Mesenchymal stem cell (in vitro differentiated cells and primary cell): ENCODE measurements around the gene FAM72B.
A peak's percentile ranks its signal among the peaks of the same experiment; 100 is the strongest.
"Not testable (repeated sequence)": the region's sequence is repeated elsewhere in the genome, so short reads cannot be mapped to it uniquely, and the experiment has no call there.

Experiments
- DNase-seq: peaks from one replicate; pipeline ENCODE4 v3.0.0-alpha.2; 2013
- H2AFZ ChIP-seq: one replicate; pipeline ENCODE4 v1.6.1; 2013; ENCODE audit warnings: low read depth, mild to moderate bottlenecking, control low read depth, inconsistent platforms, low read length, moderate library complexity
- H2AK5ac ChIP-seq: 2 replicates; pipeline ENCODE4 v1.6.1; 2013; ENCODE audit warnings: low read length, moderate library complexity, mild to moderate bottlenecking, inconsistent platforms; ENCODE audit not compliant: severe bottlenecking
- H2BK120ac ChIP-seq: one replicate; pipeline ENCODE4 v1.6.1; 2013; ENCODE audit warnings: low read depth, mild to moderate bottlenecking, inconsistent platforms, low read length, moderate library complexity
- H2BK12ac ChIP-seq, 2 experiments: one replicate each; pipeline ENCODE4 v1.6.1; 2013; ENCODE audit warnings: inconsistent platforms in 2 of 2, low read length in 2 of 2, mild to moderate bottlenecking in 2 of 2, moderate library complexity in 2 of 2, control low read depth in 1 of 2
- H2BK15ac ChIP-seq: one replicate; pipeline ENCODE4 v1.6.1; 2013; ENCODE audit warnings: mild to moderate bottlenecking, low read depth, inconsistent platforms; ENCODE audit not compliant: poor library complexity, severe bottlenecking
- H2BK5ac ChIP-seq: 2 replicates; pipeline ENCODE4 v1.6.1; 2013; ENCODE audit warnings: low read depth, mild to moderate bottlenecking, low read length, control low read depth, inconsistent platforms; ENCODE audit not compliant: poor library complexity, severe bottlenecking
- H3K14ac ChIP-seq, 2 experiments: one replicate each; pipeline ENCODE4 v1.6.1; 2013; ENCODE audit warnings: inconsistent platforms in 2 of 2, low read length in 2 of 2, control low read depth in 1 of 2, mild to moderate bottlenecking in 1 of 2, moderate library complexity in 1 of 2
- H3K18ac ChIP-seq, 2 experiments: one replicate each; pipeline ENCODE4 v1.6.1; 2013; ENCODE audit warnings: inconsistent platforms in 2 of 2, low read length in 2 of 2, control low read depth in 1 of 2, low read depth in 1 of 2, mild to moderate bottlenecking in 1 of 2
- H3K23ac ChIP-seq, 2 experiments: one replicate each; pipeline ENCODE4 v1.6.1; 2013; ENCODE audit warnings: inconsistent platforms in 2 of 2, low read length in 2 of 2, mild to moderate bottlenecking in 2 of 2, moderate library complexity in 2 of 2, control low read depth in 1 of 2
- H3K27ac ChIP-seq: 2 replicates; pipeline ENCODE4 v1.5.1; 2013; ENCODE audit warnings: mild to moderate bottlenecking, moderate library complexity, low read length, control low read depth, inconsistent platforms; ENCODE audit not compliant: poor library complexity, severe bottlenecking
- H3K27me3 ChIP-seq, 2 experiments: 2 replicates each; pipeline versions ENCODE4 v1.6.1 to v1.7.0; 2013; ENCODE audit warnings: low read length in 2 of 2, mild to moderate bottlenecking in 2 of 2, moderate library complexity in 2 of 2, control low read depth in 1 of 2, inconsistent platforms in 1 of 2; ENCODE audit not compliant: control insufficient read depth in 1 of 2, insufficient read depth in 1 of 2
- H3K36me3 ChIP-seq, 2 experiments: 2 replicates each; pipeline versions ENCODE4 v1.6.1 to v1.7.0; 2013; ENCODE audit warnings: low read length in 2 of 2, control low read depth in 1 of 2, inconsistent platforms in 1 of 2, low read depth in 1 of 2, mild to moderate bottlenecking in 1 of 2; ENCODE audit not compliant: insufficient read depth in 2 of 2, control insufficient read depth in 1 of 2
- H3K4ac ChIP-seq, 2 experiments: one replicate each; pipeline ENCODE4 v1.6.1; 2013; ENCODE audit warnings: inconsistent platforms in 2 of 2, low read length in 2 of 2, mild to moderate bottlenecking in 2 of 2, moderate library complexity in 2 of 2, control low read depth in 1 of 2, low read depth in 1 of 2
- H3K4me1 ChIP-seq: 2 replicates; pipeline ENCODE4 v1.6.1; 2013; ENCODE audit warnings: low read depth, low read length, control low read depth; ENCODE audit not compliant: control insufficient read depth, insufficient read depth
- H3K4me2 ChIP-seq: 2 replicates; pipeline ENCODE4 v1.6.1; 2013; ENCODE audit warnings: low read length, mild to moderate bottlenecking, inconsistent platforms; ENCODE audit not compliant: poor library complexity, severe bottlenecking
- H3K4me3 ChIP-seq, 2 experiments: 2 replicates each; pipeline versions ENCODE4 v1.5.1 to v1.7.0; 2013; ENCODE audit warnings: low read length in 2 of 2, mild to moderate bottlenecking in 2 of 2, control low read depth in 1 of 2, low read depth in 1 of 2; ENCODE audit not compliant: insufficient read depth in 1 of 2
- H3K79me1 ChIP-seq: replicated peaks from 2 replicates; pipeline ENCODE4 v1.6.1; 2013; ENCODE audit warnings: mild to moderate bottlenecking, control low read depth, low read length, inconsistent platforms; ENCODE audit not compliant: poor library complexity, severe bottlenecking
- H3K9ac ChIP-seq: 2 replicates; pipeline ENCODE4 v1.7.0; 2013; ENCODE audit warnings: mild to moderate bottlenecking, low read length, moderate library complexity
- H3K9me3 ChIP-seq: 2 replicates; pipeline ENCODE4 v1.7.0; 2013; ENCODE audit warnings: mild to moderate bottlenecking, low read length; ENCODE audit not compliant: control insufficient read depth
- H4K8ac ChIP-seq: one replicate; pipeline ENCODE4 v1.6.1; 2013; ENCODE audit warnings: inconsistent platforms, mild to moderate bottlenecking, low read length, moderate library complexity
- H4K91ac ChIP-seq: one replicate; pipeline ENCODE4 v1.6.1; 2013; ENCODE audit warnings: mild to moderate bottlenecking, low read length, inconsistent platforms
- WGBS: methylation state at CpG from one replicate; pipeline ENCODE4 v1.1.7; 2013; ENCODE audit warnings: mixed read lengths; 5-methylcytosine and 5-hydroxymethylcytosine counted together

The FAM72B gene

GRCh38 chr1:121176649-121177048 is 7.5 kb downstream of the FAM72B start:
- H2BK15ac ChIP-seq, H3K4me1 ChIP-seq, H3K4me2 ChIP-seq, H3K18ac ChIP-seq, H2AK5ac ChIP-seq, H2BK5ac ChIP-seq, H2BK12ac ChIP-seq, H3K14ac ChIP-seq, H2AFZ ChIP-seq, H3K36me3 ChIP-seq, H4K91ac ChIP-seq, H3K4me3 ChIP-seq, H3K27ac ChIP-seq, H3K9me3 ChIP-seq, H3K4ac ChIP-seq, H3K9ac ChIP-seq, H3K23ac ChIP-seq, H3K27me3 ChIP-seq, H4K8ac ChIP-seq, H2BK120ac ChIP-seq, DNase-seq, H3K79me1 ChIP-seq: not testable (repeated sequence)
- WGBS = 100% methylated on average over 2 of the region's 2 CpGs

GRCh38 chr1:121168152-121168668 is 15.9 kb downstream of the FAM72B start:
- H3K79me1 ChIP-seq, H3K27me3 ChIP-seq, H4K8ac ChIP-seq, H3K9me3 ChIP-seq, H3K4me1 ChIP-seq, H3K4me2 ChIP-seq, H3K18ac ChIP-seq, H2BK12ac ChIP-seq, H4K91ac ChIP-seq, H2BK15ac ChIP-seq, H2BK5ac ChIP-seq, H2BK120ac ChIP-seq, H3K27ac ChIP-seq, H3K9ac ChIP-seq, DNase-seq, H3K36me3 ChIP-seq, H2AK5ac ChIP-seq, H3K4ac ChIP-seq, H3K23ac ChIP-seq, H3K14ac ChIP-seq, H2AFZ ChIP-seq, H3K4me3 ChIP-seq: not testable (repeated sequence)
- WGBS = no CpG with 5 or more reads among the region's 3 CpGs

GRCh38 chr1:121167225-121167738 is 16.9 kb downstream of the FAM72B start:
- not testable (repeated sequence) for H3K9ac ChIP-seq, H3K14ac ChIP-seq, H3K79me1 ChIP-seq, H4K91ac ChIP-seq, H2BK12ac ChIP-seq, H3K27me3 ChIP-seq, H2AFZ ChIP-seq, H3K36me3 ChIP-seq, H3K4me1 ChIP-seq, H4K8ac ChIP-seq, H3K23ac ChIP-seq, H2BK5ac ChIP-seq, H3K18ac ChIP-seq, H2BK120ac ChIP-seq, H2BK15ac ChIP-seq, H3K9me3 ChIP-seq, H3K27ac ChIP-seq, H3K4me3 ChIP-seq, H3K4me2 ChIP-seq, H3K4ac ChIP-seq, DNase-seq, H2AK5ac ChIP-seq
- WGBS = 67% methylated on average over 1 of the region's 2 CpGs

DNA sequence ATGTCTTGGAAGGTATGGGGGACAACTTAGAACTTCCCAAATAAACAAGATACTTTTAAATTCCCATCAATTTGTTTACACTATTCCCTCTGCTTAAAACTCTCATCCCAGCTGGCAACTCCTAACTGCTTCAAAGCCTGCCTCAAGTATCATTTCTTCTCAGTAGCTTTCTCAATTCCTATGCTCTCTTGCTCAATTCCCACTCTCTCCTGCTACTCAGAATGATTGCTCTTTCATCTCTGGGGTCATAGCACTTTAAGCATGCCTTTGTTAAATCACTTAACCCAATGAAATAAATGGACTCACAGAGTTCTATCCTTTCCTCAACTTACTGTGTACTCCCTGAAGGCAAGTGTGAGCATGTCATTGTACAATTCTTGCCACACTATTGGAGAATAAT is 18.8 kb downstream of the FAM72B start:
- H2AK5ac ChIP-seq, H3K36me3 ChIP-seq, H3K27ac ChIP-seq, H2BK12ac ChIP-seq, H3K27me3 ChIP-seq, H2AFZ ChIP-seq, H3K4me3 ChIP-seq, H4K8ac ChIP-seq, H3K9ac ChIP-seq, H3K23ac ChIP-seq, H2BK120ac ChIP-seq, H3K4me1 ChIP-seq, H3K4me2 ChIP-seq, H3K79me1 ChIP-seq, H4K91ac ChIP-seq, H3K4ac ChIP-seq, H3K14ac ChIP-seq, H3K9me3 ChIP-seq, H3K18ac ChIP-seq, H2BK5ac ChIP-seq, H2BK15ac ChIP-seq: not testable (repeated sequence)
- DNase-seq = peak; percentile 26
